ENCODE measurements around the gene KCNJ6.

- TF ChIP-seq, protein P1, sequence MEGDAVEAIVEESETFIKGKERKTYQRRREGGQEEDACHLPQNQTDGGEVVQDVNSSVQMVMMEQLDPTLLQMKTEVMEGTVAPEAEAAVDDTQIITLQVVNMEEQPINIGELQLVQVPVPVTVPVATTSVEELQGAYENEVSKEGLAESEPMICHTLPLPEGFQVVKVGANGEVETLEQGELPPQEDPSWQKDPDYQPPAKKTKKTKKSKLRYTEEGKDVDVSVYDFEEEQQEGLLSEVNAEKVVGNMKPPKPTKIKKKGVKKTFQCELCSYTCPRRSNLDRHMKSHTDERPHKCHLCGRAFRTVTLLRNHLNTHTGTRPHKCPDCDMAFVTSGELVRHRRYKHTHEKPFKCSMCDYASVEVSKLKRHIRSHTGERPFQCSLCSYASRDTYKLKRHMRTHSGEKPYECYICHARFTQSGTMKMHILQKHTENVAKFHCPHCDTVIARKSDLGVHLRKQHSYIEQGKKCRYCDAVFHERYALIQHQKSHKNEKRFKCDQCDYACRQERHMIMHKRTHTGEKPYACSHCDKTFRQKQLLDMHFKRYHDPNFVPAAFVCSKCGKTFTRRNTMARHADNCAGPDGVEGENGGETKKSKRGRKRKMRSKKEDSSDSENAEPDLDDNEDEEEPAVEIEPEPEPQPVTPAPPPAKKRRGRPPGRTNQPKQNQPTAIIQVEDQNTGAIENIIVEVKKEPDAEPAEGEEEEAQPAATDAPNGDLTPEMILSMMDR (IDR thresholded peaks at IDR 0.05) = no peak
- TF ChIP-seq POLR2A (IDR thresholded peaks at IDR 0.05) (no peak), POLR2AphosphoS5 (IDR thresholded peaks at IDR 0.05; ENCODE audit: insufficient read depth in 1 of 2, low read depth in 1 of 2) (no peak)
Observed at GRCh38 chr21:37688952-37689659, 227.2 kb downstream of the KCNJ6 start.
